Trophoblast cell (in vitro differentiated cells and primary cell): Measurements from ENCODE around the gene AMN1.

ENCODE experiments used
- DNase-seq, 2 donors: peaks; one replicate each; pipeline ENCODE4 v3.0.0-alpha.2; 2016
- H2AFZ ChIP-seq: 2 replicates; pipeline ENCODE4 v1.6.1; 2013; ENCODE audit warnings: low read length, moderate library complexity, mild to moderate bottlenecking; ENCODE audit not compliant: insufficient read depth, poor library complexity
- H2AK5ac ChIP-seq: 2 replicates; pipeline ENCODE4 v1.6.1; 2013; ENCODE audit warnings: mild to moderate bottlenecking, low read length
- H2BK120ac ChIP-seq: 2 replicates; pipeline ENCODE4 v1.6.1; 2013; ENCODE audit warnings: low read length, mild to moderate bottlenecking, moderate library complexity; ENCODE audit not compliant: insufficient read depth, poor library complexity
- H2BK12ac ChIP-seq: 2 replicates; pipeline ENCODE4 v1.6.1; 2013; ENCODE audit warnings: mild to moderate bottlenecking, low read length, moderate library complexity
- H2BK5ac ChIP-seq: 2 replicates; pipeline ENCODE4 v1.6.1; 2013; ENCODE audit warnings: low read length, low read depth, moderate library complexity, mild to moderate bottlenecking; ENCODE audit not compliant: poor library complexity
- H3K14ac ChIP-seq: 2 replicates; pipeline ENCODE4 v1.6.1; 2013; ENCODE audit warnings: mild to moderate bottlenecking, low read length
- H3K18ac ChIP-seq: 2 replicates; pipeline ENCODE4 v1.6.1; 2013; ENCODE audit warnings: mild to moderate bottlenecking, low read length
- H3K23ac ChIP-seq: 2 replicates; pipeline ENCODE4 v1.6.1; 2013; ENCODE audit warnings: low read length
- H3K27ac ChIP-seq: 2 replicates; pipeline ENCODE4 v1.5.1; 2013; ENCODE audit warnings: low read depth, mild to moderate bottlenecking, inconsistent platforms, low read length, moderate library complexity
- H3K27me3 ChIP-seq: 2 replicates; pipeline ENCODE4 v1.6.1; 2013; ENCODE audit warnings: inconsistent platforms, mild to moderate bottlenecking, low read length, moderate library complexity; ENCODE audit not compliant: insufficient read depth
- H3K36me3 ChIP-seq, 2 experiments: 1 replicate in 1 of 2; 2 replicates in 1 of 2; pipeline ENCODE4 v1.6.1; 2013; ENCODE audit warnings: low read length in 2 of 2, mild to moderate bottlenecking in 2 of 2, moderate library complexity in 1 of 2; ENCODE audit not compliant: insufficient read depth in 2 of 2, control insufficient read depth in 1 of 2
- H3K4ac ChIP-seq: 2 replicates; pipeline ENCODE4 v1.6.1; 2013; ENCODE audit warnings: low read depth, mild to moderate bottlenecking, low read length, moderate library complexity
- H3K4me1 ChIP-seq, 2 experiments: 1 replicate in 1 of 2; 2 replicates in 1 of 2; pipeline ENCODE4 v1.6.1; 2013; ENCODE audit warnings: low read length in 2 of 2, mild to moderate bottlenecking in 2 of 2, moderate library complexity in 1 of 2; ENCODE audit not compliant: insufficient read depth in 2 of 2, control insufficient read depth in 1 of 2
- H3K4me2 ChIP-seq: 2 replicates; pipeline ENCODE4 v1.6.1; 2013; ENCODE audit warnings: inconsistent platforms, mild to moderate bottlenecking, low read length, moderate library complexity
- H3K4me3 ChIP-seq: 2 replicates; pipeline ENCODE4 v1.5.1; 2013; ENCODE audit warnings: mild to moderate bottlenecking, low read depth, low read length, inconsistent platforms
- H3K79me1 ChIP-seq: one replicate; pipeline ENCODE4 v1.6.1; 2013; ENCODE audit warnings: low read length
- H3K79me2 ChIP-seq: 2 replicates; pipeline ENCODE4 v1.6.1; 2013; ENCODE audit warnings: low read length, mild to moderate bottlenecking; ENCODE audit not compliant: control insufficient read depth, insufficient read depth, poor library complexity
- H3K9ac ChIP-seq: 2 replicates; pipeline ENCODE4 v1.6.1; 2013; ENCODE audit warnings: mild to moderate bottlenecking, low read length
- H3K9me3 ChIP-seq: 2 replicates; pipeline ENCODE4 v1.6.1; 2013; ENCODE audit warnings: low read depth, mild to moderate bottlenecking, control low read depth, inconsistent platforms, low read length; ENCODE audit not compliant: insufficient read depth
- H4K12ac ChIP-seq: 2 replicates; pipeline ENCODE4 v1.6.1; 2013; ENCODE audit warnings: low read depth, mild to moderate bottlenecking, low read length, moderate library complexity
- H4K8ac ChIP-seq: 2 replicates; pipeline ENCODE4 v1.6.1; 2013; ENCODE audit warnings: low read depth, mild to moderate bottlenecking, low read length, moderate library complexity
- H4K91ac ChIP-seq: one replicate; pipeline ENCODE4 v1.6.1; 2013; ENCODE audit warnings: low read depth, mild to moderate bottlenecking, low read length, moderate library complexity
- whole genome bisulfite sequencing: extraction: QIAGEN DNeasy Blood & Tissue Kit; methylation state at CpG from one replicate; pipeline ENCODE4 v1.1.7; 2013; ENCODE audit warnings: missing lambda C conversion rate; ENCODE audit not compliant: insufficient read length, insufficient coverage; ENCODE audit errors: extremely low coverage; 5-methylcytosine and 5-hydroxymethylcytosine counted together

The AMN1 gene

DNA sequence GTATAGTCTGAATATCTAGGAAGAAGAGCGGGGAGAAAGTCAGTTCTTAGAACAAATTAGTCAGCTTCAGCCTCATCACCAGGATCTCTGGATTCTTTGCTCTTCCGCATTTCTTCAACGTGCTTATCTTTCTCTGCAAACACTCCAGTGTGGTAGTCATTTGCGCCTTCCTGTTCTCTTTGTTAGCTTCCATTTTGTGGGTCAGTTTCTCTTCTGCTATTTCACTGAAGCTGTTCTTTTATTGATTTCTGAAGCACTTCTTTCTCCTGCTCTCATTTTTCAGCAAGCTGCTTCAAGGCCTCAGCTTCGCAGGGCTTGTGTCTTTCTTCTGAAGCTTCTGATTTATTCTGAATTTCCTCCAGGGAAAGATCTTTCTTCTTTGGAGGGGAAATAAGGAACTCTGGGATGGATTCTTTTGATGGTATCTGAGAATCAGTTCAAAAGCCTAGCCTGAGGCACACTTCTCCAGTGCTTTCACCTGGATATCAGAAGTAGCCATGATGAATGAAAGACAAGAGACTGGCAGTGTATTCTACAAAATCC, 13.5 kb downstream of the AMN1 start:
- H2AK5ac ChIP-seq = no peak overlapping the region

DNA sequence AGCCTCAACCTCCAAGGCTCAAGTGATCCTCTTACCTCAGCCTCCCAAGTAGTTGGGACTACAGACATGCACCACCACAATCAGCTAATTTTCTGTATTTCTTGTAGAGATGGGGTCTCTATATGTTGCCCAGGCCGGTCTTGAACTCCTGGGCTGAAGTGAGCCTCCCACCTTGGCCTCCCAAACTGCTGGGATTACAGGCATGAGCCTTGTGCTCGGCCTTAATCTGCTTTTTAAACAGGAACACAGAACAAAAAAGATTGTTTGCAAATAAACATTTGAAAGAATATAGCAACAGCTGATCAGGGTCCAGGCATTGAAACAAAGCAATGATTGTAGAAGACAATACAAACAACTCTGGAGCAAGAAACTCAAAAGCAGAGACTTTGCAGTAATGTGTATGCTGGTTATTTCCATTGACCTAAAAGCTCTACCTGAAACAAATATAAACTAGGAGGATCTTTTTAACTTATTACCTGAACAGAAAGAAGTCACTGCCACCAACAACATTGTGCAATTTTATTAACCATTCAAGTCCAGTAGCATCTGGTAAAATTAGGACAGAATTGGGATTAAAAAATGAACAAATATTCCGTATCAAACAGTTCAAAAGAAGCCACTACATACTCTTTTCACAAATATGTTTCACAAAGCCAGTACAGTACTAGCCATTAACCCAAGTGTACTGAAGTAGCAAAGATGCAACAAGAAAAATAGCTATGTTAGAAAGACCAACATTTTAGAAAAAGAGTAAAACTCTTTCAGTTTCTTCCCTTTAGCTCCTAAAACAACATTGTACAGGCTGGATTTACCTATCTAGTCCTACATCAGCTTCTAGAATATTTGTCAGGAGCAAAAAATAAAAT, 14.2 kb downstream of the AMN1 start:
- no peak overlapping the region for H3K9ac ChIP-seq
- peak overlapping the region; percentile 54 for H4K12ac ChIP-seq
- H3K27me3 ChIP-seq = no peaks in the 10 kb centered on the region
- H4K8ac ChIP-seq = no peak overlapping the region
- no peak overlapping the region for H2AK5ac ChIP-seq
- peak overlapping the region; percentile 89 for H2BK12ac ChIP-seq
- H2BK120ac ChIP-seq = peak overlapping the region; percentile 93
- peaks cover 0 to 5% of the 10 kb centered on the region in 2 experiments for H3K4me1 ChIP-seq
- no peak overlapping the region for H3K4me3 ChIP-seq
- H4K91ac ChIP-seq = peak overlapping the region; percentile 80
- H2BK5ac ChIP-seq = no peak overlapping the region
- H3K79me2 ChIP-seq = peaks cover 2% of the 10 kb centered on the region
- H3K23ac ChIP-seq = no peak overlapping the region
- no peak for DNase-seq
- peak overlapping the region; percentile 99 for H3K27ac ChIP-seq
- peaks cover 9% of the 10 kb centered on the region for H3K79me1 ChIP-seq
- no peak overlapping the region for H3K4ac ChIP-seq
- no peak overlapping the region for H3K18ac ChIP-seq
- H3K36me3 ChIP-seq = no peaks in the 10 kb centered on the region
- no CpG with 5 or more reads among the region's 3 CpGs for WGBS
- H3K14ac ChIP-seq = peak overlapping the region; percentile 77
- no peak overlapping the region for H2AFZ ChIP-seq
- peak overlapping the region; percentile 61 for H3K4me2 ChIP-seq
- H3K9me3 ChIP-seq = peaks cover 2% of the 10 kb centered on the region

More for the DNA sequence above, 13.5 kb downstream of the AMN1 start:
- no peaks in the 10 kb centered on the region for H3K27me3 ChIP-seq
- H3K14ac ChIP-seq = no peak overlapping the region
- H3K9ac ChIP-seq = no peak overlapping the region
- peak overlapping the region; percentile 38 for H4K8ac ChIP-seq
- H4K91ac ChIP-seq = no peak overlapping the region
- H3K4me2 ChIP-seq = peak overlapping the region; percentile 61
- H3K4me3 ChIP-seq = no peak overlapping the region
- H3K27ac ChIP-seq = peak overlapping the region; percentile 99
- peaks cover 9% of the 10 kb centered on the region for H3K79me1 ChIP-seq
- no peak overlapping the region for H3K4ac ChIP-seq
- WGBS = no CpG with 5 or more reads among the region's 5 CpGs
- H2BK12ac ChIP-seq = peak overlapping the region; percentile 71
- H3K18ac ChIP-seq = no peak overlapping the region
- H3K23ac ChIP-seq = no peak overlapping the region
- H3K36me3 ChIP-seq = no peaks in the 10 kb centered on the region
- peak; percentile 85 to 92 for DNase-seq
- H4K12ac ChIP-seq = no peak overlapping the region
- H2AFZ ChIP-seq = no peak overlapping the region
- peaks cover 2% of the 10 kb centered on the region for H3K79me2 ChIP-seq
- peaks cover 0 to 5% of the 10 kb centered on the region in 2 experiments for H3K4me1 ChIP-seq
- H2BK120ac ChIP-seq = peak overlapping the region; percentile 90
- H2BK5ac ChIP-seq = peak overlapping the region; percentile 86
- H3K9me3 ChIP-seq = peaks cover 2% of the 10 kb centered on the region

DNA sequence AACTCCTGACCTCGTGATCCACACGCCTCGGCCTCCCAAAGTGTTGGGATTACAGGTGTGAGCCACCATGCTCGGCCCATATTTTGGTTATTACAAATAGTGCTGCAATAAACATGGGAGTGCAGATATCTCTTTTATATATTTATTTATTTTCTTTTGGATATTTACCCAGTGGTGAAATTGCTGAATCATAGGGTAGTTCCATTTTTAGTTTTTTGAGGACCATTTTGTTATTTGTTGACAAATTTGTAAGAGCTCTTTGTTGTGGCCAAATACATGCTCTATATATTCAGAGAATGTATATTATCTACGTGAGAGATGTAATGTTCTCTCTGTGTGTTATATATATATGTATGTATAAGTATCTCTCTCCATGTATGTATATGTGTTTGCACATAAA, 15.9 kb downstream of the AMN1 start:
- H3K4me3 ChIP-seq = no peak overlapping the region

GRCh38 chr12:31710021-31710818, 18.6 kb downstream of the AMN1 start:
- no peaks in the 10 kb centered on the region for H3K27me3 ChIP-seq
- no CpG with 5 or more reads among the region's 3 CpGs for WGBS
- H3K9me3 ChIP-seq = no peaks in the 10 kb centered on the region

More for the DNA sequence above, 15.9 kb downstream of the AMN1 start:
- no peak for DNase-seq
- Histone ChIP-seq H3K79me1 (peaks cover 9% of the 10 kb centered on the region), H4K91ac (no peak overlapping the region), H2AK5ac (no peak overlapping the region), H3K36me3 (peaks cover 2 to 3% of the 10 kb centered on the region in 2 experiments), H3K23ac (no peak overlapping the region), H3K4me2 (no peak overlapping the region), H3K27ac (no peak overlapping the region), H2AFZ (no peak overlapping the region), H2BK5ac (no peak overlapping the region), H3K4ac (no peak overlapping the region), H3K9ac (no peak overlapping the region), H3K27me3 (no peaks in the 10 kb centered on the region), H3K79me2 (peaks cover 2% of the 10 kb centered on the region), H3K14ac (no peak overlapping the region), H3K18ac (no peak overlapping the region), H4K8ac (no peak overlapping the region), H4K12ac (no peak overlapping the region), H2BK12ac (no peak overlapping the region), H3K9me3 (peaks cover 2% of the 10 kb centered on the region), H2BK120ac (no peak overlapping the region), H3K4me1 (no peaks in the 10 kb centered on the region)
- WGBS = no CpG with 5 or more reads among the region's 5 CpGs

More at GRCh38 chr12:31710021-31710818, 18.6 kb downstream of the AMN1 start:
- Histone ChIP-seq H3K18ac (no peak overlapping the region), H3K23ac (no peak overlapping the region), H4K91ac (no peak overlapping the region), H3K36me3 (peaks cover 2 to 3% of the 10 kb centered on the region in 2 experiments), H3K79me1 (peaks cover 6% of the 10 kb centered on the region), H3K27ac (no peak overlapping the region), H4K12ac (no peak overlapping the region), H2AK5ac (no peak overlapping the region), H2BK5ac (no peak overlapping the region), H3K4me2 (no peak overlapping the region), H3K4me3 (no peak overlapping the region), H3K9ac (no peak overlapping the region), H3K14ac (no peak overlapping the region), H4K8ac (no peak overlapping the region), H2BK120ac (no peak overlapping the region), H3K4ac (no peak overlapping the region), H2BK12ac (no peak overlapping the region), H3K79me2 (peaks cover 2% of the 10 kb centered on the region), H3K4me1 (no peaks in the 10 kb centered on the region), H2AFZ (no peak overlapping the region)
- DNase-seq = no peak
